GM12878 (cell line): ENCODE measurements around the gene IMMP2L. TPM values are rescaled to one million over a fixed set of nuclear protein-coding genes. Genes with fewer than 3 reads are reported as not detected.

ENCODE experiments used
- ATAC-seq: fragments of 200-7000 bp; cut with Tn5 transposase; 3 replicates; pipeline ENCODE4 v1.9.1; 2020; ENCODE audit warnings: mild to moderate bottlenecking, moderate library complexity
- BruUV-seq: library from RNA; stranded (reverse); fragments of 400-500 nt; replicated peaks from 2 replicates; lab custom pipeline; 2021; lab: Mats Ljungman, UMichigan
- CTCF ChIA-PET: fragments of 300-600 bp; sonication (Branson Sonifier 250); formaldehyde crosslinking; extraction: SDS; loops from one replicate; lab custom pipeline; 2021; ENCODE audit warnings: inconsistent platforms; lab: Yijun Ruan, JAX
- POLR2A ChIA-PET: fragments of 350-600 bp; formaldehyde crosslinking; extraction: SDS; loops from one replicate; lab custom pipeline; 2021; ENCODE audit warnings: inconsistent platforms; lab: Charles Lee
- RAD21 ChIA-PET: fragments of 300-600 bp; sonication (Branson Sonifier 250); formaldehyde crosslinking; loops from one replicate; lab custom pipeline; 2023; ENCODE audit warnings: antibody characterized with exemption; ENCODE audit not compliant: unreplicated experiment; lab: Charles Lee
- SMC1A ChIA-PET: fragments of 300-600 bp; sonication (Branson Sonifier 250); formaldehyde crosslinking; loops from one replicate; lab custom pipeline; 2023; ENCODE audit not compliant: unreplicated experiment, uncharacterized antibody; lab: Charles Lee
- DNase-seq: peaks from one replicate; pipeline ENCODE4 v3.0.0-alpha.2; 2011; ENCODE audit warnings: low read depth, low spot score
- FAIRE-seq: peaks from 3 replicates; lab custom pipeline; 2011; peaks lifted over from hg19 to GRCh38; lab: Jason Lieb, UNC
- H2AFZ ChIP-seq: 2 replicates; pipeline ENCODE4 v1.6.0; 2011; ENCODE audit warnings: low read depth, low read length, control low read depth; ENCODE audit not compliant: control insufficient read depth
- H3K27ac ChIP-seq: 2 replicates; pipeline ENCODE4 v1.5.1; 2011; ENCODE audit warnings: control low read depth; ENCODE audit not compliant: control insufficient read depth, insufficient read depth
- H3K27me3 ChIP-seq, 2 experiments: replicated peaks in 1 of 2; 2 replicates each; pipeline versions ENCODE4 v1.6.0 to v1.6.1; 2011; ENCODE audit warnings: low read length in 1 of 2; ENCODE audit not compliant: control insufficient read depth in 2 of 2, insufficient read depth in 2 of 2
- H3K36me3 ChIP-seq, 2 experiments: 2 replicates each; pipeline ENCODE4 v1.5.1; 2011; ENCODE audit warnings: low read length in 1 of 2; ENCODE audit not compliant: control insufficient read depth in 2 of 2, insufficient read depth in 2 of 2
- H3K4me1 ChIP-seq: 2 replicates; pipeline ENCODE4 v1.6.1; 2011; ENCODE audit warnings: mild to moderate bottlenecking, low read length, moderate library complexity, mixed read lengths; ENCODE audit not compliant: control insufficient read depth, insufficient read depth
- H3K4me2 ChIP-seq: 2 replicates; pipeline ENCODE4 v1.6.0; 2011; ENCODE audit warnings: control low read depth; ENCODE audit not compliant: control insufficient read depth, insufficient read depth
- H3K4me3 ChIP-seq: fragments of 200-600 bp; sonication (generic); 2 replicates; pipeline ENCODE4 v1.5.1; 2016
- H3K79me2 ChIP-seq: 2 replicates; pipeline ENCODE4 v1.6.0; 2011; ENCODE audit warnings: low read length; ENCODE audit not compliant: control insufficient read depth, insufficient read depth
- H3K9ac ChIP-seq: 2 replicates; pipeline ENCODE4 v1.8.0; 2011; ENCODE audit warnings: low read length, control low read depth, mixed read lengths; ENCODE audit not compliant: control insufficient read depth, insufficient read depth
- H3K9me3 ChIP-seq: replicated peaks from 3 replicates; pipeline ENCODE4 v1.5.1; 2011; ENCODE audit warnings: mild to moderate bottlenecking, low read length; ENCODE audit not compliant: control insufficient read depth, insufficient read depth
- H4K20me1 ChIP-seq: 2 replicates; pipeline ENCODE4 v1.6.0; 2011; ENCODE audit not compliant: control insufficient read depth, insufficient read depth
- CHD1 ChIP-seq: IDR thresholded peaks from 2 replicates; pipeline ENCODE4 v1.6.1; 2012; ENCODE audit warnings: low read depth, low read length, improper control_type of control experiment
- CUX1 ChIP-seq: IDR thresholded peaks from 2 replicates; pipeline ENCODE4 v1.6.1; 2012; ENCODE audit warnings: improper control_type of control experiment, low read depth, low read length; ENCODE audit not compliant: insufficient replicate concordance
- GABPA ChIP-seq: IDR thresholded peaks from 2 replicates; pipeline ENCODE4 v1.6.1; 2014; ENCODE audit warnings: antibody characterized with exemption, low read depth, mild to moderate bottlenecking, inconsistent platforms
- IKZF1 ChIP-seq: fragments of 450-650 bp; conservative IDR thresholded peaks from 2 replicates; pipeline ENCODE4 v1.6.1; 2017; ENCODE audit warnings: antibody characterized with exemption, mild to moderate bottlenecking
- MTA2 ChIP-seq: fragments of 450-650 bp; IDR thresholded peaks from 2 replicates; pipeline ENCODE4 v1.6.1; 2016; ENCODE audit warnings: low read depth, mild to moderate bottlenecking, moderate library complexity
- NKRF ChIP-seq: fragments of 450-650 bp; conservative IDR thresholded peaks from 2 replicates; pipeline ENCODE4 v1.6.1; 2017; ENCODE audit warnings: mild to moderate bottlenecking, moderate library complexity
- WGBS: methylation state at CpG from one replicate; pipeline ENCODE4 v1.1.6; 2016; ENCODE audit warnings: low lambda C conversion rate; ENCODE audit not compliant: insufficient replicate concordance, insufficient coverage; ENCODE audit errors: missing lambda C conversion rate; 5-methylcytosine and 5-hydroxymethylcytosine counted together
- in situ Hi-C: fragments of 300-500 bp; cut with MboI; formaldehyde crosslinking; loops from 9 replicates; pipeline ENCODE4 v1.14.3; 2018; ENCODE audit warnings: mixed read lengths
- intact Hi-C: fragments of 100-400 bp; cut with micrococcal nuclease; formaldehyde crosslinking; loops from one replicate; pipeline ENCODE4 v1.14.2; 2022; ENCODE audit not compliant: unreplicated experiment
- polyA plus RNA-seq, 11 experiments: library from polyadenylated mRNA; depleted of rRNA in 4 of 11; unstranded in 6 of 11; stranded (reverse) in 5 of 11; fragments of >200 nt; fragmentation: Nextera tagmentation in 4 of 11; fragmentation: Illumina TruSeq in 1 of 11; extraction: Ambion mirVana in 4 of 11; extraction: Trizol in 1 of 11; gene quantifications; 1 replicate in 1 of 11; 2 replicates in 10 of 11; pipeline versions ENCODE4 v1.2.1 to v1.2.3, GENCODE V29; 2011 to 2016; ENCODE audit warnings: inconsistent platforms in 2 of 11, missing spikeins in 2 of 11, low read depth in 1 of 11
- total RNA-seq, 4 experiments: library from RNA; depleted of rRNA in 3 of 4; stranded (reverse); fragments of >200 nt in 3 of 4; fragmentation: Illumina TruSeq in 1 of 4; extraction: Trizol in 1 of 4; gene quantifications; 2 replicates each; pipeline versions ENCODE4 v1.2.1 to v1.2.3, GENCODE V29; 2013 to 2021
- TF ChIP-seq, protein P1 (sequence below): IDR thresholded peaks from 2 replicates; pipeline ENCODE4 v1.6.1; 2011; ENCODE audit warnings: mild to moderate bottlenecking, low read depth, low read length, moderate library complexity; ENCODE audit not compliant: insufficient replicate concordance
- TF ChIP-seq, protein P2 (sequence below): fragments of 450-650 bp; formaldehyde crosslinking; IDR thresholded peaks from 2 replicates; pipeline ENCODE4 v1.4.0; 2022; ENCODE audit warnings: mild to moderate bottlenecking, moderate library complexity
- TF ChIP-seq, protein P3 (sequence below): fragments of 450-650 bp; IDR thresholded peaks from 2 replicates; pipeline ENCODE4 v1.6.1; 2017; ENCODE audit warnings: borderline replicate concordance

IMMP2L gene
- total and polyA plus RNA-seq, 10 of the 15 experiments (the other 5 are each of a cell fraction or from before 2014, with no cell fraction given) = 12.6 to 46.3 (median 19.6) TPM

- no TSS peak for BruUV-seq
- no peaks in the 10 kb centered on the region for H3K4me1 ChIP-seq
- no peaks in the 10 kb centered on the region for H3K27me3 ChIP-seq
- no peak overlapping the region for H3K4me2 ChIP-seq
- FAIRE-seq (no peak), DNase-seq (no peak), ATAC-seq (no peak)
- no peak overlapping the region for H3K9ac ChIP-seq
- H3K4me3 ChIP-seq = no peak overlapping the region
- no peak overlapping the region for H3K27ac ChIP-seq
- in situ Hi-C loops = no loop called here
- CTCF ChIA-PET = no interaction called here
- SMC1A ChIA-PET = interaction anchor here (0.8 to 1.4 kb wide), 4 partner anchors 9 to 83 kb away, joined by 3 to 6 read pairs (median 4); no protein-coding TSS in a partner anchor
- no peak overlapping the region for H2AFZ ChIP-seq
- H3K79me2 ChIP-seq = no peaks in the 10 kb centered on the region
- H3K9me3 ChIP-seq = no peaks in the 10 kb centered on the region
- intact Hi-C loops = no loop called here
- H4K20me1 ChIP-seq = no peaks in the 10 kb centered on the region
- RAD21 ChIA-PET = no interaction called here
- POLR2A ChIA-PET = no interaction called here
- no peaks in the 10 kb centered on the region for H3K36me3 ChIP-seq
- WGBS = 78% methylated on average over 6 of the region's 6 CpGs
- TF ChIP-seq MTA2 = no peak
- TF ChIP-seq CUX1 = no peak
- TF ChIP-seq CHD1 = no peak
- no peak for TF ChIP-seq NKRF
- TF ChIP-seq GABPA = no peak
- TF ChIP-seq, protein P1, sequence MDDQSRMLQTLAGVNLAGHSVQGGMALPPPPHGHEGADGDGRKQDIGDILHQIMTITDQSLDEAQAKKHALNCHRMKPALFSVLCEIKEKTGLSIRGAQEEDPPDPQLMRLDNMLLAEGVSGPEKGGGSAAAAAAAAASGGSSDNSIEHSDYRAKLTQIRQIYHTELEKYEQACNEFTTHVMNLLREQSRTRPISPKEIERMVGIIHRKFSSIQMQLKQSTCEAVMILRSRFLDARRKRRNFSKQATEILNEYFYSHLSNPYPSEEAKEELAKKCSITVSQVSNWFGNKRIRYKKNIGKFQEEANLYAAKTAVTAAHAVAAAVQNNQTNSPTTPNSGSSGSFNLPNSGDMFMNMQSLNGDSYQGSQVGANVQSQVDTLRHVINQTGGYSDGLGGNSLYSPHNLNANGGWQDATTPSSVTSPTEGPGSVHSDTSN = no peak
- TF ChIP-seq IKZF1 = no peak
- TF ChIP-seq, protein P2, sequence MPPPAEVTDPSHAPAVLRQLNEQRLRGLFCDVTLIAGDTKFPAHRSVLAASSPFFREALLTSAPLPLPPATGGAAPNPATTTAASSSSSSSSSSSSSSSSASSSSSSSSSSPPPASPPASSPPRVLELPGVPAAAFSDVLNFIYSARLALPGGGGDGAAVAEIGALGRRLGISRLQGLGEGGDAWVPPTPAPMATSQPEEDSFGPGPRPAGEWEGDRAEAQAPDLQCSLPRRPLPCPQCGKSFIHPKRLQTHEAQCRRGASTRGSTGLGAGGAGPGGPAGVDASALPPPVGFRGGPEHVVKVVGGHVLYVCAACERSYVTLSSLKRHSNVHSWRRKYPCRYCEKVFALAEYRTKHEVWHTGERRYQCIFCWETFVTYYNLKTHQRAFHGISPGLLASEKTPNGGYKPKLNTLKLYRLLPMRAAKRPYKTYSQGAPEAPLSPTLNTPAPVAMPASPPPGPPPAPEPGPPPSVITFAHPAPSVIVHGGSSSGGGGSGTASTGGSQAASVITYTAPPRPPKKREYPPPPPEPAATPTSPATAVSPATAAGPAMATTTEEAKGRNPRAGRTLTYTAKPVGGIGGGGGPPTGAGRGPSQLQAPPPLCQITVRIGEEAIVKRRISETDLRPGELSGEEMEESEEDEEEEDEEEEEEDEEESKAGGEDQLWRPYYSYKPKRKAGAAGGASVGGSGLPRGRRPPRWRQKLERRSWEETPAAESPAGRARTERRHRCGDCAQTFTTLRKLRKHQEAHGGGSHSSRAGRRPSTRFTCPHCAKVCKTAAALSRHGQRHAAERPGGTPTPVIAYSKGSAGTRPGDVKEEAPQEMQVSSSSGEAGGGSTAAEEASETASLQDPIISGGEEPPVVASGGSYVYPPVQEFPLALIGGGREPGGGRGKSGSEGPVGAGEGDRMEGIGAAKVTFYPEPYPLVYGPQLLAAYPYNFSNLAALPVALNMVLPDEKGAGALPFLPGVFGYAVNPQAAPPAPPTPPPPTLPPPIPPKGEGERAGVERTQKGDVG (CRISPR knock-in tag) = no peak
- TF ChIP-seq, protein P3, sequence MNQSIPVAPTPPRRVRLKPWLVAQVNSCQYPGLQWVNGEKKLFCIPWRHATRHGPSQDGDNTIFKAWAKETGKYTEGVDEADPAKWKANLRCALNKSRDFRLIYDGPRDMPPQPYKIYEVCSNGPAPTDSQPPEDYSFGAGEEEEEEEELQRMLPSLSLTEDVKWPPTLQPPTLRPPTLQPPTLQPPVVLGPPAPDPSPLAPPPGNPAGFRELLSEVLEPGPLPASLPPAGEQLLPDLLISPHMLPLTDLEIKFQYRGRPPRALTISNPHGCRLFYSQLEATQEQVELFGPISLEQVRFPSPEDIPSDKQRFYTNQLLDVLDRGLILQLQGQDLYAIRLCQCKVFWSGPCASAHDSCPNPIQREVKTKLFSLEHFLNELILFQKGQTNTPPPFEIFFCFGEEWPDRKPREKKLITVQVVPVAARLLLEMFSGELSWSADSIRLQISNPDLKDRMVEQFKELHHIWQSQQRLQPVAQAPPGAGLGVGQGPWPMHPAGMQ = no peak
Observed at GRCh38 chr7:111074748-111075146, 487.5 kb downstream of the IMMP2L start.
